Measurements from ENCODE around the gene CSRP1. TPM values are rescaled to one million over a fixed set of nuclear protein-coding genes. Genes with fewer than 3 reads are reported as not detected.

Gene CSRP1
- total and polyA plus RNA-seq, 2 of the 13 experiments (the other 11 are each of a cell fraction or from before 2014, with no cell fraction given): 17.7 to 68.9 TPM

- TF ChIP-seq, protein P1, sequence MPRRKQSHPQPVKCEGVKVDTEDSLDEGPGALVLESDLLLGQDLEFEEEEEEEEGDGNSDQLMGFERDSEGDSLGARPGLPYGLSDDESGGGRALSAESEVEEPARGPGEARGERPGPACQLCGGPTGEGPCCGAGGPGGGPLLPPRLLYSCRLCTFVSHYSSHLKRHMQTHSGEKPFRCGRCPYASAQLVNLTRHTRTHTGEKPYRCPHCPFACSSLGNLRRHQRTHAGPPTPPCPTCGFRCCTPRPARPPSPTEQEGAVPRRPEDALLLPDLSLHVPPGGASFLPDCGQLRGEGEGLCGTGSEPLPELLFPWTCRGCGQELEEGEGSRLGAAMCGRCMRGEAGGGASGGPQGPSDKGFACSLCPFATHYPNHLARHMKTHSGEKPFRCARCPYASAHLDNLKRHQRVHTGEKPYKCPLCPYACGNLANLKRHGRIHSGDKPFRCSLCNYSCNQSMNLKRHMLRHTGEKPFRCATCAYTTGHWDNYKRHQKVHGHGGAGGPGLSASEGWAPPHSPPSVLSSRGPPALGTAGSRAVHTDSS (CRISPR knock-in tag; conservative IDR thresholded peaks at IDR 0.05): no peak
- TF ChIP-seq SOX5 (CRISPR knock-in tag; IDR thresholded peaks at IDR 0.05; ENCODE audit: borderline replicate concordance) (peak; percentile 33; the same call in 1 of the 2 replicates), FOXA1 (IDR thresholded peaks at IDR 0.05) (no peak), FOXA1 (CRISPR knock-in tag; IDR thresholded peaks at IDR 0.05) (peak; percentile 77), ZEB1 (IDR thresholded peaks at IDR 0.05; ENCODE audit: insufficient replicate concordance, low read depth) (peak; percentile 80), FOXA3 (CRISPR knock-in tag; IDR thresholded peaks at IDR 0.05) (peak; percentile 75; the same call in 1 of the 2 replicates), SOX13 (IDR thresholded peaks at IDR 0.05) (no peak), SOX13 (CRISPR knock-in tag; conservative IDR thresholded peaks at IDR 0.05 in 1 of 2, IDR thresholded peaks at IDR 0.05 in 1 of 2) (no peak), SALL2 (CRISPR knock-in tag; IDR thresholded peaks at IDR 0.05) (no peak), FOXK2 (IDR thresholded peaks at IDR 0.05) (no peak), ELF3 (CRISPR knock-in tag; IDR thresholded peaks at IDR 0.05) (no peak), CEBPZ (IDR thresholded peaks at IDR 0.05; ENCODE audit: low read length) (no peak), ZNF878 (CRISPR knock-in tag; IDR thresholded peaks at IDR 0.05) (no peak), ZNF143 (CRISPR knock-in tag; IDR thresholded peaks at IDR 0.05) (no peak)
- TF ChIP-seq, protein P2, sequence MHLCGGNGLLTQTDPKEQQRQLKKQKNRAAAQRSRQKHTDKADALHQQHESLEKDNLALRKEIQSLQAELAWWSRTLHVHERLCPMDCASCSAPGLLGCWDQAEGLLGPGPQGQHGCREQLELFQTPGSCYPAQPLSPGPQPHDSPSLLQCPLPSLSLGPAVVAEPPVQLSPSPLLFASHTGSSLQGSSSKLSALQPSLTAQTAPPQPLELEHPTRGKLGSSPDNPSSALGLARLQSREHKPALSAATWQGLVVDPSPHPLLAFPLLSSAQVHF (CRISPR knock-in tag; IDR thresholded peaks at IDR 0.05): no peak
- TF ChIP-seq, protein P3, sequence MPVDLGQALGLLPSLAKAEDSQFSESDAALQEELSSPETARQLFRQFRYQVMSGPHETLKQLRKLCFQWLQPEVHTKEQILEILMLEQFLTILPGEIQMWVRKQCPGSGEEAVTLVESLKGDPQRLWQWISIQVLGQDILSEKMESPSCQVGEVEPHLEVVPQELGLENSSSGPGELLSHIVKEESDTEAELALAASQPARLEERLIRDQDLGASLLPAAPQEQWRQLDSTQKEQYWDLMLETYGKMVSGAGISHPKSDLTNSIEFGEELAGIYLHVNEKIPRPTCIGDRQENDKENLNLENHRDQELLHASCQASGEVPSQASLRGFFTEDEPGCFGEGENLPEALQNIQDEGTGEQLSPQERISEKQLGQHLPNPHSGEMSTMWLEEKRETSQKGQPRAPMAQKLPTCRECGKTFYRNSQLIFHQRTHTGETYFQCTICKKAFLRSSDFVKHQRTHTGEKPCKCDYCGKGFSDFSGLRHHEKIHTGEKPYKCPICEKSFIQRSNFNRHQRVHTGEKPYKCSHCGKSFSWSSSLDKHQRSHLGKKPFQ (CRISPR knock-in tag; IDR thresholded peaks at IDR 0.05; ENCODE audit: insufficient replicate concordance): no peak
- TF ChIP-seq, protein P4, sequence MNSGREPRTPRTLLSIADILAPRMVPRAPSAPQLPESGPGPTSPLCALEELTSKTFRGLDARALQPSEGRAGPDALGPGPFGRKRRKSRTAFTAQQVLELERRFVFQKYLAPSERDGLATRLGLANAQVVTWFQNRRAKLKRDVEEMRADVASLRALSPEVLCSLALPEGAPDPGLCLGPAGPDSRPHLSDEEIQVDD (CRISPR knock-in tag; IDR thresholded peaks at IDR 0.05; ENCODE audit: borderline replicate concordance): no peak
- TF ChIP-seq, protein P5, sequence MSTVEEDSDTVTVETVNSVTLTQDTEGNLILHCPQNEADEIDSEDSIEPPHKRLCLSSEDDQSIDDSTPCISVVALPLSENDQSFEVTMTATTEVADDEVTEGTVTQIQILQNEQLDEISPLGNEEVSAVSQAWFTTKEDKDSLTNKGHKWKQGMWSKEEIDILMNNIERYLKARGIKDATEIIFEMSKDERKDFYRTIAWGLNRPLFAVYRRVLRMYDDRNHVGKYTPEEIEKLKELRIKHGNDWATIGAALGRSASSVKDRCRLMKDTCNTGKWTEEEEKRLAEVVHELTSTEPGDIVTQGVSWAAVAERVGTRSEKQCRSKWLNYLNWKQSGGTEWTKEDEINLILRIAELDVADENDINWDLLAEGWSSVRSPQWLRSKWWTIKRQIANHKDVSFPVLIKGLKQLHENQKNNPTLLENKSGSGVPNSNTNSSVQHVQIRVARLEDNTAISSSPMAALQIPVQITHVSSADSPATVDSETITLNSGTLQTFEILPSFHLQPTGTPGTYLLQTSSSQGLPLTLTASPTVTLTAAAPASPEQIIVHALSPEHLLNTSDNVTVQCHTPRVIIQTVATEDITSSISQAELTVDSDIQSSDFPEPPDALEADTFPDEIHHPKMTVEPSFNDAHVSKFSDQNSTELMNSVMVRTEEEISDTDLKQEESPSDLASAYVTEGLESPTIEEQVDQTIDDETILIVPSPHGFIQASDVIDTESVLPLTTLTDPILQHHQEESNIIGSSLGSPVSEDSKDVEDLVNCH (CRISPR knock-in tag; IDR thresholded peaks at IDR 0.05): no peak
Measured at GRCh38 chr1:201493757-201494617, 12.9 kb downstream of the CSRP1 start (continued).
